Endothelial cell of umbilical vein (primary cell): ENCODE data around the gene ARHGEF17. TPM values are rescaled to one million over a fixed set of nuclear protein-coding genes. Genes with fewer than 3 reads are reported as not detected.

Experiments used
- BruUV-seq: library from RNA; stranded (reverse); fragments of 400-500 nt; replicated peaks from 2 replicates; lab custom pipeline; 2021; lab: Mats Ljungman, UMichigan
- CTCF ChIA-PET: fragments of 300-600, 350-600 bp; sonication (Branson Sonifier 250); formaldehyde crosslinking; loops from one replicate; lab custom pipeline; 2021; ENCODE audit warnings: antibody characterized with exemption, inconsistent platforms; lab: Charles Lee
- POLR2A ChIA-PET: fragments of 300-600, 350-600 bp; sonication (Branson Sonifier 250); formaldehyde crosslinking; loops from one replicate; lab custom pipeline; 2021; ENCODE audit warnings: antibody characterized with exemption, inconsistent platforms; lab: Charles Lee
- DNase-seq: peaks from one replicate; pipeline ENCODE4 v3.0.0-alpha.2; 2011; ENCODE audit warnings: low read depth, low spot score
- FAIRE-seq: peaks from 2 replicates; lab custom pipeline; 2011; peaks lifted over from hg19 to GRCh38; lab: Jason Lieb, UNC
- H2AFZ ChIP-seq: 2 replicates; pipeline ENCODE4 v1.6.0; 2012; ENCODE audit warnings: low read depth, low read length, control low read depth, inconsistent platforms
- H3K27ac ChIP-seq: 2 replicates; pipeline ENCODE4 v1.5.1; 2011; ENCODE audit warnings: low read depth, mild to moderate bottlenecking, control low read depth, low read length, moderate library complexity; ENCODE audit not compliant: insufficient read depth
- H3K27me3 ChIP-seq, 2 experiments: 2 replicates each; pipeline versions ENCODE4 v1.6.0 to v1.6.1; 2011; ENCODE audit warnings: low read length in 2 of 2, mixed read lengths in 1 of 2; ENCODE audit not compliant: control insufficient read depth in 2 of 2, insufficient read depth in 2 of 2
- H3K36me3 ChIP-seq, 2 experiments: 2 replicates in 1 of 2; 3 replicates in 1 of 2; pipeline ENCODE4 v1.5.1; 2011; ENCODE audit warnings: low read length in 2 of 2, mild to moderate bottlenecking in 1 of 2, moderate library complexity in 1 of 2; ENCODE audit not compliant: control insufficient read depth in 2 of 2, insufficient read depth in 2 of 2; ENCODE audit errors: extremely low read depth in 1 of 2
- H3K4me1 ChIP-seq: 3 replicates; pipeline ENCODE4 v1.5.1; 2011; ENCODE audit warnings: mild to moderate bottlenecking, low read length; ENCODE audit not compliant: control insufficient read depth, insufficient read depth; ENCODE audit errors: extremely low read depth
- H3K4me2 ChIP-seq: 2 replicates; pipeline ENCODE4 v1.6.1; 2011; ENCODE audit warnings: low read length, control low read depth, mixed read lengths; ENCODE audit not compliant: insufficient read depth
- H3K4me3 ChIP-seq, 3 experiments: fragments of 200-600 bp in 1 of 3; sonication (generic), shearing (Covaris generic) in 1 of 3; replicated peaks in 1 of 3; 2 replicates each; pipeline ENCODE4 v1.5.1; 2011 to 2016; ENCODE audit warnings: control low read depth in 3 of 3, low read length in 3 of 3, mild to moderate bottlenecking in 2 of 3, inconsistent platforms in 1 of 3, low read depth in 1 of 3, moderate library complexity in 1 of 3; ENCODE audit not compliant: insufficient read depth in 1 of 3
- H3K79me2 ChIP-seq: 2 replicates; pipeline ENCODE4 v1.6.0; 2012; ENCODE audit warnings: low read length, inconsistent platforms; ENCODE audit not compliant: control insufficient read depth, insufficient read depth
- H3K9ac ChIP-seq: replicated peaks from 2 replicates; pipeline ENCODE3; 2011; ENCODE audit warnings: low read length, control low read depth; ENCODE audit not compliant: insufficient read depth; ENCODE audit errors: extremely low read depth
- H3K9me1 ChIP-seq: replicated peaks from 3 replicates; pipeline ENCODE4 v1.6.0; 2011; ENCODE audit warnings: mild to moderate bottlenecking, low read length; ENCODE audit not compliant: control insufficient read depth, insufficient read depth; ENCODE audit errors: extremely low read depth
- H3K9me3 ChIP-seq: replicated peaks from 2 replicates; pipeline ENCODE4 v1.5.1; 2012; ENCODE audit warnings: low read length, inconsistent platforms; ENCODE audit not compliant: control insufficient read depth, insufficient read depth
- H4K20me1 ChIP-seq: replicated peaks from 2 replicates; pipeline ENCODE3; 2011; ENCODE audit warnings: mild to moderate bottlenecking, low read length; ENCODE audit not compliant: control insufficient read depth, insufficient read depth; ENCODE audit errors: extremely low read depth
- EZH2 ChIP-seq: IDR thresholded peaks from 2 replicates; pipeline ENCODE4 v1.6.1; 2012; ENCODE audit warnings: borderline replicate concordance, low read depth, mild to moderate bottlenecking, moderate library complexity, low read length, inconsistent platforms; ENCODE audit not compliant: severe bottlenecking
- FOS ChIP-seq: IDR thresholded peaks from 2 replicates; pipeline ENCODE4 v1.6.1; 2011; ENCODE audit warnings: mild to moderate bottlenecking, low read length, moderate library complexity, borderline replicate concordance; ENCODE audit not compliant: insufficient read depth
- GATA2 ChIP-seq: IDR thresholded peaks from 2 replicates; pipeline ENCODE4 v1.7.0; 2011; ENCODE audit warnings: low read depth, mild to moderate bottlenecking, moderate library complexity, mixed read lengths, low read length; ENCODE audit not compliant: insufficient read length, insufficient read depth
- JUN ChIP-seq: IDR thresholded peaks from 2 replicates; pipeline ENCODE4 v1.6.1; 2011; ENCODE audit warnings: borderline replicate concordance, low read depth; ENCODE audit not compliant: insufficient read length, insufficient read depth
- MAX ChIP-seq: IDR thresholded peaks from 2 replicates; pipeline ENCODE4 v1.6.1; 2011; ENCODE audit not compliant: insufficient read depth, insufficient read length
- MYC ChIP-seq: IDR thresholded peaks from one replicate; pipeline ENCODE4 v1.6.1; 2011; ENCODE audit warnings: mild to moderate bottlenecking, low read depth, low read length
- POLR2A ChIP-seq: IDR thresholded peaks from 2 replicates; pipeline ENCODE4 v1.6.1; 2012; ENCODE audit warnings: low read depth, mild to moderate bottlenecking, control low read depth, low read length
- POLR2AphosphoS5 ChIP-seq: IDR thresholded peaks from 2 replicates; pipeline ENCODE4 v1.6.1; 2012; ENCODE audit warnings: low read depth, mild to moderate bottlenecking, control low read depth, low read length, moderate library complexity; ENCODE audit not compliant: insufficient read depth
- dilution Hi-C: fragments of 300-500 bp; cut with MboI; formaldehyde crosslinking; loops from one replicate; pipeline ENCODE4 v1.15.0; 2019; ENCODE audit warnings: low sequenced_read_pairs; ENCODE audit not compliant: extremely low pct_ligation_motif_present
- intact Hi-C: fragments of 100-400 bp; cut with micrococcal nuclease; formaldehyde crosslinking; loops from one replicate; pipeline ENCODE4 v1.10.0; 2022
- polyA plus RNA-seq, 4 experiments: library from polyadenylated mRNA; depleted of rRNA in 3 of 4; stranded (reverse) in 3 of 4; unstranded in 1 of 4; fragments of >200 nt; gene quantifications; 2 replicates each; pipeline versions ENCODE4 v1.2.1 to v1.2.3, GENCODE V29; 2011 to 2012; ENCODE audit warnings: missing spikeins in 1 of 4
- total RNA-seq: library from RNA; stranded (reverse); gene quantifications from 2 replicates; pipeline ENCODE4 v1.2.3, GENCODE V29; 2021
- TF ChIP-seq, protein P1 (sequence below), 2 donors: IDR thresholded peaks; 1 replicate in 1 of 2; 2 replicates in 1 of 2; pipeline ENCODE4 v1.5.1; 2011; ENCODE audit warnings: low read length in 2 of 2, mild to moderate bottlenecking in 2 of 2, moderate library complexity in 2 of 2, control low read depth in 1 of 2, inconsistent platforms in 1 of 2, low read depth in 1 of 2; ENCODE audit not compliant: insufficient read depth in 1 of 2; ENCODE audit errors: extremely low read depth in 1 of 2

ARHGEF17 gene
- total and polyA plus RNA-seq, 2 donors (not counting 3 experiments of a cell fraction or from before 2014, with no cell fraction given), result 74.9 to 89.9 TPM

DNA sequence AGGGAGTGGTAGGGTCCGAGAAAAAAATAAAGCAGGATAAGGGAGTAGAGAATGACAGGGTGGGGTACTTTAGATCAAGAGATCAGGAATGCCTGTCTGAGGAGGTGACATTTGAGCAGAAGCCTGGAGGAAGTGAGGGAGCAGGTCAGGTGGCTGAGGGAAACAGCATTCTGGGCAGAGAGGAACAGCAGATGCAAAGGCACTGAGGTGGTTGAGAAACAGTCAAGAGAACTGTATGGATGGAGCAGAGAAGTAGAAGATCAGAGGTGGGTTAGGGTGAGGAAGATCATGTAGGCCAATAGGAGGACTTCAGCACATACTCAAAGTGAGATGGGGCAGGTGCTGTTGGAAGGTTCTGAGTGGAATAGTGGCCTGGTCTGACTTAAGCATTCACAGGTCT lies 8.3 kb downstream of the ARHGEF17 start:
- Histone ChIP-seq H3K9me3 (no peaks in the 10 kb centered on the region), H3K27ac (no peak overlapping the region), H3K27me3 (no peaks in the 10 kb centered on the region), H3K4me3 (no peak overlapping the region), H3K9ac (no peak overlapping the region), H2AFZ (no peak overlapping the region), H3K4me2 (no peak overlapping the region), H3K79me2 (peaks cover 40% of the 10 kb centered on the region), H4K20me1 (no peaks in the 10 kb centered on the region), H3K36me3 (peaks cover 0 to 3% of the 10 kb centered on the region in 2 experiments), H3K9me1 (no peaks in the 10 kb centered on the region), H3K4me1 (peaks cover 37% of the 10 kb centered on the region)
- BruUV-seq, result no TSS peak
- no peak for DNase-seq
- CTCF ChIA-PET, result interaction anchor here (16.0 kb wide), 1 partner anchor 19 kb away, joined by 455 read pairs; no protein-coding TSS in a partner anchor
- intact Hi-C loops (no loop called here), dilution Hi-C loops (no loop called here)
- TF ChIP-seq JUN, result no peak
- TF ChIP-seq MAX, result no peak
- TF ChIP-seq POLR2A, result no peak
- no peak for TF ChIP-seq EZH2
- no peak for TF ChIP-seq GATA2
- TF ChIP-seq FOS, result no peak
- no peak for TF ChIP-seq MYC
- TF ChIP-seq, protein P1, sequence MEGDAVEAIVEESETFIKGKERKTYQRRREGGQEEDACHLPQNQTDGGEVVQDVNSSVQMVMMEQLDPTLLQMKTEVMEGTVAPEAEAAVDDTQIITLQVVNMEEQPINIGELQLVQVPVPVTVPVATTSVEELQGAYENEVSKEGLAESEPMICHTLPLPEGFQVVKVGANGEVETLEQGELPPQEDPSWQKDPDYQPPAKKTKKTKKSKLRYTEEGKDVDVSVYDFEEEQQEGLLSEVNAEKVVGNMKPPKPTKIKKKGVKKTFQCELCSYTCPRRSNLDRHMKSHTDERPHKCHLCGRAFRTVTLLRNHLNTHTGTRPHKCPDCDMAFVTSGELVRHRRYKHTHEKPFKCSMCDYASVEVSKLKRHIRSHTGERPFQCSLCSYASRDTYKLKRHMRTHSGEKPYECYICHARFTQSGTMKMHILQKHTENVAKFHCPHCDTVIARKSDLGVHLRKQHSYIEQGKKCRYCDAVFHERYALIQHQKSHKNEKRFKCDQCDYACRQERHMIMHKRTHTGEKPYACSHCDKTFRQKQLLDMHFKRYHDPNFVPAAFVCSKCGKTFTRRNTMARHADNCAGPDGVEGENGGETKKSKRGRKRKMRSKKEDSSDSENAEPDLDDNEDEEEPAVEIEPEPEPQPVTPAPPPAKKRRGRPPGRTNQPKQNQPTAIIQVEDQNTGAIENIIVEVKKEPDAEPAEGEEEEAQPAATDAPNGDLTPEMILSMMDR (IDR thresholded peaks at IDR 0.05; ENCODE audit: extremely low read depth in 1 of 2, insufficient read depth in 1 of 2, low read depth in 1 of 2, low read length in 2 of 2), result no peak
- no peak for TF ChIP-seq POLR2AphosphoS5
- FAIRE-seq, result no peak
- POLR2A ChIA-PET, result no interaction called here
